Spleen (tissue), 11 donors: ENCODE results near the gene ALCAM. TPM values are rescaled to one million over a fixed set of nuclear protein-coding genes. Genes with fewer than 3 reads are reported as not detected.

Source experiments
- DNase-seq: peaks from one replicate; pipeline ENCODE4 v3.0.0-alpha.2; 2020
- H3K27ac ChIP-seq, 8 donors: fragments of 200-600 bp; sonication (generic) in 7 of 8; 1 replicate in 4 of 8; 2 replicates in 4 of 8; pipeline versions ENCODE4 v1.5.0 to v1.8.0; 2016 to 2021; ENCODE audit warnings: inconsistent platforms in 4 of 8, mild to moderate bottlenecking in 4 of 8, moderate library complexity in 1 of 8
- H3K27me3 ChIP-seq, 7 donors: fragments of 200-600 bp; sonication (generic) in 6 of 7; replicated peaks in 1 of 7; 1 replicate in 4 of 7; 2 replicates in 3 of 7; pipeline versions ENCODE4 v1.5.0 to v1.8.0; 2016 to 2021; ENCODE audit warnings: inconsistent platforms in 3 of 7, mild to moderate bottlenecking in 1 of 7
- H3K36me3 ChIP-seq, 6 donors: fragments of 200-600 bp; sonication (generic) in 5 of 6; 1 replicate in 4 of 6; 2 replicates in 2 of 6; pipeline versions ENCODE4 v1.5.0 to v1.8.0; 2016 to 2021; ENCODE audit warnings: inconsistent platforms in 2 of 6
- H3K4me1 ChIP-seq, 6 donors: fragments of 200-600 bp; sonication (generic) in 5 of 6; 1 replicate in 3 of 6; 2 replicates in 3 of 6; pipeline versions ENCODE4 v1.5.0 to v1.8.0; 2016 to 2021; ENCODE audit warnings: inconsistent platforms in 3 of 6
- H3K4me3 ChIP-seq, 8 donors: fragments of 200-600 bp; sonication (generic) in 7 of 8; 1 replicate in 4 of 8; 2 replicates in 4 of 8; pipeline versions ENCODE4 v1.5.0 to v1.8.0; 2016 to 2021; ENCODE audit warnings: inconsistent platforms in 4 of 8, mild to moderate bottlenecking in 4 of 8, moderate library complexity in 2 of 8
- H3K9me3 ChIP-seq, 8 donors: fragments of 200-600 bp; sonication (generic) in 7 of 8; 1 replicate in 4 of 8; 2 replicates in 4 of 8; pipeline versions ENCODE4 v1.5.0 to v1.8.0; 2016 to 2021; ENCODE audit warnings: inconsistent platforms in 4 of 8
- POLR2A ChIP-seq, 3 donors: fragments of 450-650 bp; IDR thresholded peaks; one replicate each; pipeline ENCODE4 v1.5.1; 2017; ENCODE audit warnings: antibody characterized with exemption in 3 of 3, mild to moderate bottlenecking in 1 of 3
- POLR2AphosphoS5 ChIP-seq, 3 donors: sonication (generic); formaldehyde crosslinking; IDR thresholded peaks; one replicate each; pipeline ENCODE4 v1.5.1; 2017; ENCODE audit warnings: antibody characterized with exemption in 3 of 3
- WGBS, 5 donors: extraction: QIAGEN DNeasy Blood & Tissue Kit in 3 of 5; methylation state at CpG; one replicate each; pipeline versions ENCODE4 v1.1.5 to v1.1.7; 2013 to 2018; 5-methylcytosine and 5-hydroxymethylcytosine counted together
- intact Hi-C: fragments of 100-400 bp; cut with DNase I; formaldehyde crosslinking; loops from one replicate; pipeline ENCODE4 v1.15.0; 2023; ENCODE audit warnings: low total_unique reads
- polyA plus RNA-seq, 3 donors: library from polyadenylated mRNA; stranded (reverse); fragments of 200-250 nt; gene quantifications; one replicate each; pipeline ENCODE4 v1.2.1, GENCODE V29; 2013
- total RNA-seq, 7 donors: library from RNA; depleted of rRNA in 3 of 7; stranded (reverse); fragments of >200 nt in 3 of 7; fragmentation: NEBNext Ultra II Directional in 4 of 7; extraction: Animal tissue kit (Norgen Biotek cat#: 25700) in 4 of 7; gene quantifications; one replicate each; pipeline versions ENCODE4 v1.1.0 to v1.2.1, GENCODE V29; 2016 to 2021
- TF ChIP-seq, protein P1 (sequence below), 11 experiments: fragments of 200-600 bp in 7 of 11; fragments of 450-650 bp in 4 of 11; sonication (generic) in 4 of 11; IDR thresholded peaks in 8 of 11; conservative IDR thresholded peaks in 3 of 11; 1 replicate in 7 of 11; 2 replicates in 4 of 11; pipeline versions ENCODE4 v1.4.0 to v1.8.0; 2016 to 2021; ENCODE audit warnings: antibody characterized with exemption in 11 of 11, inconsistent platforms in 4 of 11, mild to moderate bottlenecking in 1 of 11
- donor health status: healthy with polysubstance abuse.
- donor health status: DM: no; HTN: no; CAD: no; lungs with moderate emphysema.
- donor health status: DM: no; HTN: no; CAD: no.
- donor health status: Bipolar disorder and iron deficiency.
- donor health status: healthy.
- donor health status: DM: no; HTN: no; CAD: no.
- donor health status: DM: yes; HTN: yes; CAD: no.

Gene ALCAM
- total and polyA plus RNA-seq, 10 donors: 6.3 to 18.5 (median 11.8) TPM

DNA sequence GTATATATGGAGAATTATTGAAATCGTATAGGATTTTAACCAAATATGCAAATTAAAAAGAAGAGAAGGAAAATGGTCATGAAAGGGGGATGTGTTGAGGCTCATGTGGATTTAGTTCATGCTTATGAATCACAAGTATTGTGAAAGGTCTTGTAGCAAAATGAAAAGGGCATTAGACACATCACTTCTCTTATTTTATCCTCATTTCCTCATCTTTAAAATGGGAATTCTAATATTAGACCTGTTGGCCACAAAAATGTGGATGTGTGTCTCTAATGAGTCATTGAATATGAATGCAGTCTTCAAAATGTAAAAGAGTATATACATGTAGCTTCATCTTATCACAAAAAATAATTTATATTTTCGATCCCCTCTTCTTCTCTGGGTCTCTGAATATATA is 14.9 kb upstream of the ALCAM start:
- TF ChIP-seq POLR2AphosphoS5 (IDR thresholded peaks at IDR 0.05): no peak
- H3K4me3 ChIP-seq: no peak overlapping the region
- intact Hi-C loops: no loop called here
- WGBS, 5 donors: 69 to 80% (median 71%) methylated on average over 2 of the region's 2 CpGs
- no peak overlapping the region for H3K27ac ChIP-seq
- H3K36me3 ChIP-seq: no peaks in the 10 kb centered on the region
- H3K27me3 ChIP-seq: peaks cover 3 to 31% (median 17%) of the 10 kb centered on the region in 7 donors
- DNase-seq: no peak
- no peaks in the 10 kb centered on the region for H3K9me3 ChIP-seq
- peaks cover 0 to 20% (median 3%) of the 10 kb centered on the region in 6 donors for H3K4me1 ChIP-seq

DNA sequence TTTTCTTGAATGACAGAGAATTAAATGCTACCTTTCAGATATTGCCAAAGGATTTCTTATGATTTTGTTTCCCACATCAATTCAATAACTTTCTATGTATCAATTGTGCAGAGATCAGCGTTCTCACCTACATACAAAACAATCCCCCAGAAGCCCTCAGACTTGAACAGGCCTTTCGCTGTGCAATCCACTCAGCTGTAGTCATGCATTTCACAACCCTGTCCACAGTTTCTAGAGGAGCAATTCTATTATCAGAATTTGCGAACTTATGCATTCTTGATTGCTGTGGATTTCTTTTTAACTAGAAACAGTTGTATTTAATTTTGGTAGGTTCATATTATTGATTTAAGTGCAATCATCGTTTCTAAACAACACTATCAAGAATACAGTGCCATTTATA is 13.7 kb upstream of the ALCAM start:
- no peak overlapping the region for H3K27ac ChIP-seq
- intact Hi-C loops: no loop called here
- H3K36me3 ChIP-seq: no peaks in the 10 kb centered on the region
- no peak for DNase-seq
- no peak overlapping the region for H3K4me3 ChIP-seq
- no peaks in the 10 kb centered on the region for H3K9me3 ChIP-seq
- no peak for TF ChIP-seq POLR2AphosphoS5 (IDR thresholded peaks at IDR 0.05)
- TF ChIP-seq POLR2A (IDR thresholded peaks at IDR 0.05): no peak
- TF ChIP-seq, protein P1, sequence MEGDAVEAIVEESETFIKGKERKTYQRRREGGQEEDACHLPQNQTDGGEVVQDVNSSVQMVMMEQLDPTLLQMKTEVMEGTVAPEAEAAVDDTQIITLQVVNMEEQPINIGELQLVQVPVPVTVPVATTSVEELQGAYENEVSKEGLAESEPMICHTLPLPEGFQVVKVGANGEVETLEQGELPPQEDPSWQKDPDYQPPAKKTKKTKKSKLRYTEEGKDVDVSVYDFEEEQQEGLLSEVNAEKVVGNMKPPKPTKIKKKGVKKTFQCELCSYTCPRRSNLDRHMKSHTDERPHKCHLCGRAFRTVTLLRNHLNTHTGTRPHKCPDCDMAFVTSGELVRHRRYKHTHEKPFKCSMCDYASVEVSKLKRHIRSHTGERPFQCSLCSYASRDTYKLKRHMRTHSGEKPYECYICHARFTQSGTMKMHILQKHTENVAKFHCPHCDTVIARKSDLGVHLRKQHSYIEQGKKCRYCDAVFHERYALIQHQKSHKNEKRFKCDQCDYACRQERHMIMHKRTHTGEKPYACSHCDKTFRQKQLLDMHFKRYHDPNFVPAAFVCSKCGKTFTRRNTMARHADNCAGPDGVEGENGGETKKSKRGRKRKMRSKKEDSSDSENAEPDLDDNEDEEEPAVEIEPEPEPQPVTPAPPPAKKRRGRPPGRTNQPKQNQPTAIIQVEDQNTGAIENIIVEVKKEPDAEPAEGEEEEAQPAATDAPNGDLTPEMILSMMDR (IDR thresholded peaks at IDR 0.05 in 8 of 11, conservative IDR thresholded peaks at IDR 0.05 in 3 of 11): no peak
- H3K27me3 ChIP-seq: peaks cover 3 to 31% (median 17%) of the 10 kb centered on the region in 7 donors
- peaks cover 0 to 20% (median 3%) of the 10 kb centered on the region in 6 donors for H3K4me1 ChIP-seq
- WGBS, 5 donors: 84 to 95% (median 85%) methylated on average over 4 of the region's 4 CpGs

DNA sequence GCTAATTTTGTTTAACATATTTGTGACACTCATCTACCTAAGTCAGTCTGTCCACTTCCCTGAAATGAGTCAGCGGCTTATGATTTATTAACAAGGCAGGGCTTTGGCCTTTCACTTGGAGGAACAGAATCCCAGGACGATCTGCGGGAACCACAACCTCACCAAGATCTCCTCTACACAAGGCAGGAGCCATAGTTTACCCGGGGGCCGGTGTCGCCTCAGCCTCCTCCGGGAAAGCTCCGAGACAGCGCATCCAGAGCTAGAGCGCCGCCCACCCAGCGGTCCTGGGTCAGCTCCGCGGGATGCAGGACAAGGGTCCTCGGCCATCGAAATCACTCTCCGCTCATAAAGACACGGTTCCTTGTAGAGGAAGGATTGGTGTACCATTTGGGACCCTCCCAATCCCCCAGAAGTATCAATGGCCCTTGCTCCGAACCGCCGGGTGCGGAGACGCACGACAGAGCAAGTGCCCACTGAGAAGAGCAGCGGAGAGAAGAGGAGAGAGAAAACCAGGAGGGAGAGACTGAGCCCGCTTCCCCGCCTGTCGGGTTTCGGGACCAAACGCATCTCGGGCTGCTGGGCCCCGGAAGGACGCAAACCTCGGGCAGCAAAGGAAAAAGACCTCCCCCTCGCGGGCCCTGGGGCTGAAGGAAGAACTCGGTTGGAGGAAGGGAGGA is 13.1 kb upstream of the ALCAM start:
- intact Hi-C loops: no loop called here
- TF ChIP-seq POLR2AphosphoS5 (IDR thresholded peaks at IDR 0.05): no peak
- TF ChIP-seq, protein P1 (IDR thresholded peaks at IDR 0.05 in 8 of 11, conservative IDR thresholded peaks at IDR 0.05 in 3 of 11): no peak
- TF ChIP-seq POLR2A (IDR thresholded peaks at IDR 0.05): no peak
- DNase-seq: peak; percentile 73
- Histone ChIP-seq H3K27me3 (peaks cover 3 to 35% (median 17%) of the 10 kb centered on the region in 7 donors), H3K4me3 (peak overlapping the region in 6 of 8 donors; percentile 24 to 49 (median 28)), H3K27ac (no peak overlapping the region), H3K36me3 (no peaks in the 10 kb centered on the region), H3K4me1 (peaks cover 0 to 20% (median 3%) of the 10 kb centered on the region in 6 donors), H3K9me3 (no peaks in the 10 kb centered on the region)
- WGBS, 5 donors: 6 to 27% (median 11%) methylated on average over 32 to 37 of the region's 37 CpGs

DNA sequence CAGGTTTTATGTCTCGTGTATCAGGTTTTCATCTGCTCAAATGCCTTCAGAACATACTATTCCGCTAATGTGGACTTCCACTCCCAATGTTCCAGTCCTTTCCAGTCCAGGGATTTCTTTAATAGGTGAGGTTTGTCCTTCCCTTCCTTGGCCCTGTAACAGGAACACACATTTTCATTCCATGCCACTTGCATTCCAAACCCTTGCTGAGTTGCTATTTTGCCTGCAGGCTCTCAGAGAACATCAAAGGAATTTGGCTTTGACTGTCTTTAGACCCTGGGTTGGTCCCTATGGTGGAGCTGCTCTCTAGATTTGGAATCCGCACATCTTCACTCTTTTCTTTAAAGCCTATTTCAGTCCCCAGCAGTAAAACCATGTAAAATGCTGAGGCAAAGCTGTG is 12.3 kb upstream of the ALCAM start:
- H3K4me1 ChIP-seq: peaks cover 0 to 20% (median 3%) of the 10 kb centered on the region in 6 donors
- intact Hi-C loops: no loop called here
- no peak for DNase-seq
- H3K27ac ChIP-seq: no peak overlapping the region
- no peaks in the 10 kb centered on the region for H3K9me3 ChIP-seq
- H3K36me3 ChIP-seq: no peaks in the 10 kb centered on the region
- TF ChIP-seq, protein P1 (IDR thresholded peaks at IDR 0.05 in 8 of 11, conservative IDR thresholded peaks at IDR 0.05 in 3 of 11): no peak
- WGBS, 5 donors: 70 to 86% (median 81%) methylated on average over 3 of the region's 3 CpGs
- H3K4me3 ChIP-seq: no peak overlapping the region
- H3K27me3 ChIP-seq: peaks cover 3 to 37% (median 17%) of the 10 kb centered on the region in 7 donors
